PC-9 (cell line): ENCODE results near the gene FKBP6. TPM values are rescaled to one million over a fixed set of nuclear protein-coding genes. Genes with fewer than 3 reads are reported as not detected.

Experiments used
- BruUV-seq: library from RNA; stranded (reverse); fragments of 400-500 nt; replicated peaks from 2 replicates; lab custom pipeline; 2021; lab: Mats Ljungman, UMichigan
- CTCF ChIA-PET: fragments of 300-600 bp; sonication (Branson Sonifier 250); formaldehyde crosslinking; loops from one replicate; lab custom pipeline; 2022; ENCODE audit warnings: antibody characterized with exemption; lab: Charles Lee
- POLR2A ChIA-PET: fragments of 300-600 bp; sonication (Branson Sonifier 250); formaldehyde crosslinking; loops from one replicate; lab custom pipeline; 2022; ENCODE audit warnings: antibody characterized with exemption; ENCODE audit not compliant: unreplicated experiment; lab: Charles Lee
- DNase-seq, 2 experiments: peaks; one replicate each; pipeline versions ENCODE4 v3.0.0 to v3.0.0-alpha.2; 2015 to 2022; ENCODE audit warnings: mixed read lengths in 1 of 2
- H2AFZ ChIP-seq: fragments of 200-600 bp; sonication (generic); 2 replicates; pipeline ENCODE4 v1.8.1; 2017; ENCODE audit warnings: antibody characterized with exemption
- H3F3A ChIP-seq: fragments of 200-600 bp; sonication (generic); 2 replicates; pipeline ENCODE4 v1.8.1; 2017; ENCODE audit warnings: antibody characterized with exemption, mild to moderate bottlenecking, low read depth; ENCODE audit not compliant: insufficient read depth
- H3K27ac ChIP-seq: fragments of 200-600 bp; sonication (generic); 2 replicates; pipeline ENCODE4 v1.6.1; 2016; ENCODE audit warnings: mixed run types
- H3K27me3 ChIP-seq: fragments of 200-600 bp; sonication (generic); 2 replicates; pipeline ENCODE4 v1.6.1; 2016; ENCODE audit warnings: low read depth, mixed run types; ENCODE audit not compliant: insufficient read depth
- H3K36me3 ChIP-seq: fragments of 200-600 bp; sonication (generic); 2 replicates; pipeline ENCODE4 v1.6.1; 2016; ENCODE audit warnings: low read depth, mixed run types
- H3K4me1 ChIP-seq: fragments of 200-600 bp; sonication (generic); replicated peaks from 2 replicates; pipeline ENCODE4 v1.6.1; 2016; ENCODE audit warnings: mixed run types; ENCODE audit not compliant: insufficient read depth
- H3K4me2 ChIP-seq: fragments of 200-600 bp; sonication (generic); 2 replicates; pipeline ENCODE4 v1.6.1; 2017; ENCODE audit warnings: mixed run types
- H3K4me3 ChIP-seq: fragments of 200-600 bp; sonication (generic); 2 replicates; pipeline ENCODE4 v1.6.1; 2016; ENCODE audit warnings: mixed run types
- H3K79me2 ChIP-seq: fragments of 200-600 bp; sonication (generic); 2 replicates; pipeline ENCODE4 v1.6.1; 2017; ENCODE audit warnings: low read depth, mixed run types
- H3K9me2 ChIP-seq: fragments of 200-600 bp; sonication (generic); 2 replicates; pipeline ENCODE4 v1.8.1; 2017; ENCODE audit warnings: mild to moderate bottlenecking; ENCODE audit not compliant: insufficient read depth
- H3K9me3 ChIP-seq: fragments of 200-600 bp; sonication (generic); 2 replicates; pipeline ENCODE4 v1.8.1; 2016; ENCODE audit warnings: low read depth; ENCODE audit not compliant: insufficient read depth
- H4K20me1 ChIP-seq: fragments of 200-600 bp; sonication (generic); 2 replicates; pipeline ENCODE4 v1.8.1; 2017; ENCODE audit not compliant: insufficient read depth
- EZH2 ChIP-seq: fragments of 200-600 bp; sonication (generic); IDR thresholded peaks from 2 replicates; pipeline ENCODE4 v1.8.0; 2017; ENCODE audit warnings: antibody characterized with exemption, low read depth
- intact Hi-C: fragments of 100-400 bp; cut with micrococcal nuclease; formaldehyde crosslinking; loops from one replicate; pipeline ENCODE4 v1.10.0; 2022; ENCODE audit not compliant: unreplicated experiment
- total RNA-seq: library from RNA; stranded (reverse); gene quantifications from 2 replicates; pipeline ENCODE4 v1.2.3, GENCODE V29; 2021
- TF ChIP-seq, protein P1 (sequence below): fragments of 200-600 bp; sonication (generic); conservative IDR thresholded peaks from 2 replicates; pipeline ENCODE4 v1.6.1; 2017; ENCODE audit warnings: mixed run types, antibody characterized with exemption, mild to moderate bottlenecking, moderate library complexity

FKBP6 gene
- total RNA-seq, 1 experiment from 2014 or later, result not detected

GRCh38 chr7:73329861-73330581 is 2.1 kb downstream of the FKBP6 start:
- Histone ChIP-seq H3K4me1 (no peaks in the 10 kb centered on the region), H3K36me3 (no peaks in the 10 kb centered on the region), H3K9me3 (no peaks in the 10 kb centered on the region), H3K27ac (no peak overlapping the region), H3K79me2 (no peaks in the 10 kb centered on the region), H2AFZ (no peak overlapping the region), H3K9me2 (no peaks in the 10 kb centered on the region), H3K27me3 (no peaks in the 10 kb centered on the region), H3K4me3 (no peak overlapping the region), H3K4me2 (no peak overlapping the region), H4K20me1 (no peaks in the 10 kb centered on the region), H3F3A (peaks cover 4% of the 10 kb centered on the region; the same call in 1 of the 2 replicates)
- DNase-seq, result no peak
- TF ChIP-seq, protein P1, sequence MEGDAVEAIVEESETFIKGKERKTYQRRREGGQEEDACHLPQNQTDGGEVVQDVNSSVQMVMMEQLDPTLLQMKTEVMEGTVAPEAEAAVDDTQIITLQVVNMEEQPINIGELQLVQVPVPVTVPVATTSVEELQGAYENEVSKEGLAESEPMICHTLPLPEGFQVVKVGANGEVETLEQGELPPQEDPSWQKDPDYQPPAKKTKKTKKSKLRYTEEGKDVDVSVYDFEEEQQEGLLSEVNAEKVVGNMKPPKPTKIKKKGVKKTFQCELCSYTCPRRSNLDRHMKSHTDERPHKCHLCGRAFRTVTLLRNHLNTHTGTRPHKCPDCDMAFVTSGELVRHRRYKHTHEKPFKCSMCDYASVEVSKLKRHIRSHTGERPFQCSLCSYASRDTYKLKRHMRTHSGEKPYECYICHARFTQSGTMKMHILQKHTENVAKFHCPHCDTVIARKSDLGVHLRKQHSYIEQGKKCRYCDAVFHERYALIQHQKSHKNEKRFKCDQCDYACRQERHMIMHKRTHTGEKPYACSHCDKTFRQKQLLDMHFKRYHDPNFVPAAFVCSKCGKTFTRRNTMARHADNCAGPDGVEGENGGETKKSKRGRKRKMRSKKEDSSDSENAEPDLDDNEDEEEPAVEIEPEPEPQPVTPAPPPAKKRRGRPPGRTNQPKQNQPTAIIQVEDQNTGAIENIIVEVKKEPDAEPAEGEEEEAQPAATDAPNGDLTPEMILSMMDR, result no peak
- no peak for TF ChIP-seq EZH2
- BruUV-seq, result no TSS peak
- ChIA-PET CTCF (no interaction called here), POLR2A (interaction anchor here (0.6 kb wide), 1 partner anchor 89 kb away, joined by 11 read pairs; no protein-coding TSS in a partner anchor)
- intact Hi-C loops, result no loop called here

DNA sequence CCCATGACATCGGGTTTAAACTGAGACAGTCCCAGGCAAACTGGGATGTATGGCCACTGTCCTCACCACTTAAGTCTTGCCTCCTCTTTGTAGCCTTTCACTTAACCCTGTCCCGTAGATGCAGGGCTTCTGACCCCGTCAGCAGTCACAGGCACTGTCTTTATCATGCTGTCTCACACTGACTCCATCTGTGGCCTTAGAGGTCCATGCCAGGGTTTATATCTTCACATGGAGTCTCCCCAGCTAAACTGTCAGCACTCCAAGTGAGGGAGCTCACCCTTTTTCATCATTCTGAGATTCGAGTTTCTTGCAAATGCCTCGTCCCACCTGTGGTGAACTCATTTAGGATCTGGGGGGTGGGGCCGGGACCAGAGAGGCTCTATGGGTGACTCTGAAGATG is 2.8 kb downstream of the FKBP6 start:
- intact Hi-C loops, result no loop called here
- Histone ChIP-seq H3K27me3 (no peaks in the 10 kb centered on the region), H3K4me2 (no peak overlapping the region), H4K20me1 (no peaks in the 10 kb centered on the region), H3K27ac (no peak overlapping the region), H3K9me3 (no peaks in the 10 kb centered on the region), H2AFZ (no peak overlapping the region), H3K4me1 (no peaks in the 10 kb centered on the region), H3F3A (peaks cover 4% of the 10 kb centered on the region; the same call in 1 of the 2 replicates), H3K4me3 (no peak overlapping the region), H3K9me2 (no peaks in the 10 kb centered on the region), H3K79me2 (no peaks in the 10 kb centered on the region), H3K36me3 (no peaks in the 10 kb centered on the region)
- TF ChIP-seq, protein P1, result no peak
- no peak for TF ChIP-seq EZH2
- DNase-seq, result no peak
- ChIA-PET POLR2A (no interaction called here), CTCF (no interaction called here)
- BruUV-seq, result no TSS peak

DNA sequence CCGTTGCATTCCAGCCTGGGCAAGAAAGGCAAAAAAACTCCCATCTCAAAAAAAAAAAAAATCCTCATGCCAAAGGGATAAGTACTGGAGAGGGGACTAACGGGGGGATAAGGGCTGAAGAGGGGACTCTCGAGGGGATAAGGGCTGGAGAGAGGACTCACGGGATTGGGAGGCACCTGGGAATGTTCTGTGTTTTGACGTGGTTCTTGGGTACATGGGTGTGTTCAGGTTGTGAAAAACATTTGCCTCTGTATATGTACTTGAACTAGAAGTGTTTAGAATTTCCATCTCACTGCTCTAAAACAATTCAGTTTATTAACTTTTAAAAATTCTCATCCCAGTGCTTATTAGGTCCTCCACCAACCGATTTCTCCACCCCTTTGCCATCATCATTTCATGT is 4.5 kb downstream of the FKBP6 start:
- no peak for DNase-seq
- no peaks in the 10 kb centered on the region for H3K4me1 ChIP-seq
- no peak overlapping the region for H3K4me2 ChIP-seq
- no peak overlapping the region for H3K27ac ChIP-seq
- intact Hi-C loops, result no loop called here
- no peaks in the 10 kb centered on the region for H3K9me2 ChIP-seq
- H3K4me3 ChIP-seq, result no peak overlapping the region
- H3K9me3 ChIP-seq, result no peaks in the 10 kb centered on the region
- no peaks in the 10 kb centered on the region for H4K20me1 ChIP-seq
- H3K27me3 ChIP-seq, result no peaks in the 10 kb centered on the region
- CTCF ChIA-PET, result no interaction called here
- no TSS peak for BruUV-seq
- no peak overlapping the region for H2AFZ ChIP-seq
- H3F3A ChIP-seq, result no peaks in the 10 kb centered on the region
- POLR2A ChIA-PET, result no interaction called here
- TF ChIP-seq, protein P1, result no peak
- no peak for TF ChIP-seq EZH2
- H3K79me2 ChIP-seq, result no peaks in the 10 kb centered on the region
- H3K36me3 ChIP-seq, result no peaks in the 10 kb centered on the region
